H1 (cell line): ENCODE data around the gene LRCH1. TPM values are rescaled to one million over a fixed set of nuclear protein-coding genes. Genes with fewer than 3 reads are reported as not detected.

Experiments
- CHD1 ChIP-seq: IDR thresholded peaks from 2 replicates; pipeline ENCODE4 v1.6.1; 2012; ENCODE audit warnings: low read depth, low read length, improper control_type of control experiment
- HDAC2 ChIP-seq, 2 experiments: fragments of 300-600 bp in 1 of 2; sonication (generic) in 1 of 2; IDR thresholded peaks; 2 replicates each; pipeline ENCODE4 v1.6.1; 2011 to 2012; ENCODE audit warnings: low read depth in 2 of 2, low read length in 2 of 2, mild to moderate bottlenecking in 2 of 2, moderate library complexity in 2 of 2, borderline replicate concordance in 1 of 2, inconsistent platforms in 1 of 2
- JUN ChIP-seq: IDR thresholded peaks from 2 replicates; pipeline ENCODE4 v1.6.1; 2011; ENCODE audit warnings: low read depth, mild to moderate bottlenecking, improper control_type of control experiment, low read length
- polyA plus RNA-seq, 7 experiments: library from polyadenylated mRNA; depleted of rRNA in 3 of 7; stranded (reverse) in 5 of 7; unstranded in 2 of 7; fragments of >200 nt in 5 of 7; fragments of 200-250 nt in 2 of 7; gene quantifications; 1 replicate in 5 of 7; 2 replicates in 1 of 7; 4 replicates in 1 of 7; pipeline versions ENCODE4 v1.2.1 to v1.2.3, GENCODE V29; 2011 to 2013; ENCODE audit warnings: missing spikeins in 2 of 7, mixed read lengths in 2 of 7
- total RNA-seq: library from RNA; stranded (reverse); fragmentation: NEBNext Ultra II Directional; extraction: Animal tissue kit (Norgen Biotek cat#: 25700); gene quantifications from 2 replicates; pipeline ENCODE4 v1.2.1, GENCODE V29; 2021
- TF ChIP-seq, protein P1 (sequence below): fragments of 300-600 bp; sonication (generic); IDR thresholded peaks from 2 replicates; pipeline ENCODE4 v1.7.1; 2012; ENCODE audit warnings: low read length, moderate library complexity, mild to moderate bottlenecking, inconsistent platforms; ENCODE audit not compliant: insufficient replicate concordance

LRCH1 gene
- total and polyA plus RNA-seq, 2 of the 8 experiments (the other 6 are each of a cell fraction or from before 2014, with no cell fraction given), result 3.0 to 10.1 TPM

DNA sequence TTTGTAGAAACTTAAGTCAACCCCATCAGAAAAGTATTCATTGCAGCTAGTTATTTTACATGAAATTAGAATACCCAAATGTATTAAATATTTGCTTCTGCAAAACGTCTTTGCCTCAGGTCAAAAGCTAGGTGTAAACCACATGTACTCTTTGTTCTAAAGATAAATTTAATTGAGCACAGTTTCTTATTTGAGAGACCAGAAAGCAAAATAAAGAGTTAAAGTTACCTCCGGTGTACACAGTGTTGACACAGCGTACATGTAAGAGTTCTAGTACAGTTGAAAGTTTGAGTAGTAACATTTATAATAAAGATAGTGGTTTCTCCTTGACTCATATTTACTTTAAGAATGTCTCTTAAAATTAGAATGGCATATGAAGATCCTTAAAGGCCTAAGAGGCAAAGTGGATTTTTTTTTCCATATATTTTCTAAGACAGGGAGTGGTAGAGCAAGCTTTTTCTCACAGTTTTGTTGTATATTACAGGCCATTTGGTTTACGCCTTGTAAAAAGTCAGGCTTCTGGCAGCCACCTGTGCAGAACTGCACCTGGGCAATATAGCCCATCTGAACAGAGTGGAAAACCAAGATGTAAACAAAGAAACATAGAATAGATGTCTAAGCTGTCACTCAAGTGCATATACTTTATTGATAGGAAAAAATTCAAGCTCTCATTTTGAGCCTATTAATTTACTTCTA, 2.9 kb downstream of the LRCH1 start (continued):
- TF ChIP-seq, protein P1, sequence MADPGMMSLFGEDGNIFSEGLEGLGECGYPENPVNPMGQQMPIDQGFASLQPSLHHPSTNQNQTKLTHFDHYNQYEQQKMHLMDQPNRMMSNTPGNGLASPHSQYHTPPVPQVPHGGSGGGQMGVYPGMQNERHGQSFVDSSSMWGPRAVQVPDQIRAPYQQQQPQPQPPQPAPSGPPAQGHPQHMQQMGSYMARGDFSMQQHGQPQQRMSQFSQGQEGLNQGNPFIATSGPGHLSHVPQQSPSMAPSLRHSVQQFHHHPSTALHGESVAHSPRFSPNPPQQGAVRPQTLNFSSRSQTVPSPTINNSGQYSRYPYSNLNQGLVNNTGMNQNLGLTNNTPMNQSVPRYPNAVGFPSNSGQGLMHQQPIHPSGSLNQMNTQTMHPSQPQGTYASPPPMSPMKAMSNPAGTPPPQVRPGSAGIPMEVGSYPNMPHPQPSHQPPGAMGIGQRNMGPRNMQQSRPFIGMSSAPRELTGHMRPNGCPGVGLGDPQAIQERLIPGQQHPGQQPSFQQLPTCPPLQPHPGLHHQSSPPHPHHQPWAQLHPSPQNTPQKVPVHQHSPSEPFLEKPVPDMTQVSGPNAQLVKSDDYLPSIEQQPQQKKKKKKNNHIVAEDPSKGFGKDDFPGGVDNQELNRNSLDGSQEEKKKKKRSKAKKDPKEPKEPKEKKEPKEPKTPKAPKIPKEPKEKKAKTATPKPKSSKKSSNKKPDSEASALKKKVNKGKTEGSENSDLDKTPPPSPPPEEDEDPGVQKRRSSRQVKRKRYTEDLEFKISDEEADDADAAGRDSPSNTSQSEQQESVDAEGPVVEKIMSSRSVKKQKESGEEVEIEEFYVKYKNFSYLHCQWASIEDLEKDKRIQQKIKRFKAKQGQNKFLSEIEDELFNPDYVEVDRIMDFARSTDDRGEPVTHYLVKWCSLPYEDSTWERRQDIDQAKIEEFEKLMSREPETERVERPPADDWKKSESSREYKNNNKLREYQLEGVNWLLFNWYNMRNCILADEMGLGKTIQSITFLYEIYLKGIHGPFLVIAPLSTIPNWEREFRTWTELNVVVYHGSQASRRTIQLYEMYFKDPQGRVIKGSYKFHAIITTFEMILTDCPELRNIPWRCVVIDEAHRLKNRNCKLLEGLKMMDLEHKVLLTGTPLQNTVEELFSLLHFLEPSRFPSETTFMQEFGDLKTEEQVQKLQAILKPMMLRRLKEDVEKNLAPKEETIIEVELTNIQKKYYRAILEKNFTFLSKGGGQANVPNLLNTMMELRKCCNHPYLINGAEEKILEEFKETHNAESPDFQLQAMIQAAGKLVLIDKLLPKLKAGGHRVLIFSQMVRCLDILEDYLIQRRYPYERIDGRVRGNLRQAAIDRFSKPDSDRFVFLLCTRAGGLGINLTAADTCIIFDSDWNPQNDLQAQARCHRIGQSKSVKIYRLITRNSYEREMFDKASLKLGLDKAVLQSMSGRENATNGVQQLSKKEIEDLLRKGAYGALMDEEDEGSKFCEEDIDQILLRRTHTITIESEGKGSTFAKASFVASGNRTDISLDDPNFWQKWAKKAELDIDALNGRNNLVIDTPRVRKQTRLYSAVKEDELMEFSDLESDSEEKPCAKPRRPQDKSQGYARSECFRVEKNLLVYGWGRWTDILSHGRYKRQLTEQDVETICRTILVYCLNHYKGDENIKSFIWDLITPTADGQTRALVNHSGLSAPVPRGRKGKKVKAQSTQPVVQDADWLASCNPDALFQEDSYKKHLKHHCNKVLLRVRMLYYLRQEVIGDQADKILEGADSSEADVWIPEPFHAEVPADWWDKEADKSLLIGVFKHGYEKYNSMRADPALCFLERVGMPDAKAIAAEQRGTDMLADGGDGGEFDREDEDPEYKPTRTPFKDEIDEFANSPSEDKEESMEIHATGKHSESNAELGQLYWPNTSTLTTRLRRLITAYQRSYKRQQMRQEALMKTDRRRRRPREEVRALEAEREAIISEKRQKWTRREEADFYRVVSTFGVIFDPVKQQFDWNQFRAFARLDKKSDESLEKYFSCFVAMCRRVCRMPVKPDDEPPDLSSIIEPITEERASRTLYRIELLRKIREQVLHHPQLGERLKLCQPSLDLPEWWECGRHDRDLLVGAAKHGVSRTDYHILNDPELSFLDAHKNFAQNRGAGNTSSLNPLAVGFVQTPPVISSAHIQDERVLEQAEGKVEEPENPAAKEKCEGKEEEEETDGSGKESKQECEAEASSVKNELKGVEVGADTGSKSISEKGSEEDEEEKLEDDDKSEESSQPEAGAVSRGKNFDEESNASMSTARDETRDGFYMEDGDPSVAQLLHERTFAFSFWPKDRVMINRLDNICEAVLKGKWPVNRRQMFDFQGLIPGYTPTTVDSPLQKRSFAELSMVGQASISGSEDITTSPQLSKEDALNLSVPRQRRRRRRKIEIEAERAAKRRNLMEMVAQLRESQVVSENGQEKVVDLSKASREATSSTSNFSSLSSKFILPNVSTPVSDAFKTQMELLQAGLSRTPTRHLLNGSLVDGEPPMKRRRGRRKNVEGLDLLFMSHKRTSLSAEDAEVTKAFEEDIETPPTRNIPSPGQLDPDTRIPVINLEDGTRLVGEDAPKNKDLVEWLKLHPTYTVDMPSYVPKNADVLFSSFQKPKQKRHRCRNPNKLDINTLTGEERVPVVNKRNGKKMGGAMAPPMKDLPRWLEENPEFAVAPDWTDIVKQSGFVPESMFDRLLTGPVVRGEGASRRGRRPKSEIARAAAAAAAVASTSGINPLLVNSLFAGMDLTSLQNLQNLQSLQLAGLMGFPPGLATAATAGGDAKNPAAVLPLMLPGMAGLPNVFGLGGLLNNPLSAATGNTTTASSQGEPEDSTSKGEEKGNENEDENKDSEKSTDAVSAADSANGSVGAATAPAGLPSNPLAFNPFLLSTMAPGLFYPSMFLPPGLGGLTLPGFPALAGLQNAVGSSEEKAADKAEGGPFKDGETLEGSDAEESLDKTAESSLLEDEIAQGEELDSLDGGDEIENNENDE, result no peak
- TF ChIP-seq JUN (no peak), CHD1 (no peak), HDAC2 (IDR thresholded peaks at IDR 0.05; ENCODE audit: borderline replicate concordance in 1 of 2, low read depth in 2 of 2, low read length in 2 of 2) (no peak)
- TF ChIP-seq, all 59 proteins: peak for 0
